ENCODE measurements around the gene METAP2.

Gene METAP2

GRCh38 chr12:95548056-95548538, 74.1 kb downstream of the METAP2 start (continued):
- TF ChIP-seq ZNF26 (tag by site-specific recombination; IDR thresholded peaks at IDR 0.05) (no peak), WT1 (tag by site-specific recombination; IDR thresholded peaks at IDR 0.05) (0 out of 2 replicates have a peak, but pooled peaks have one; percentile 20), ZSCAN18 (tag by site-specific recombination; IDR thresholded peaks at IDR 0.05) (no peak), ZNF335 (tag by site-specific recombination; conservative IDR thresholded peaks at IDR 0.05) (peak; percentile 93), ZNF19 (tag by site-specific recombination; IDR thresholded peaks at IDR 0.05; ENCODE audit: low read depth) (no peak), REPIN1 (tag by site-specific recombination; IDR thresholded peaks at IDR 0.05; ENCODE audit: low read depth) (0 out of 2 replicates have a peak, but pooled peaks have one; percentile 62), ZSCAN5A (tag by site-specific recombination; IDR thresholded peaks at IDR 0.05) (no peak), ZNF2 (tag by site-specific recombination; IDR thresholded peaks at IDR 0.05) (peak; percentile 51; the same call in 1 of the 2 replicates), REST (tag by site-specific recombination; IDR thresholded peaks at IDR 0.05) (no peak; the same call in 1 of the 2 replicates), ZNF423 (tag by site-specific recombination; IDR thresholded peaks at IDR 0.05) (no peak), EGR2 (tag by site-specific recombination; IDR thresholded peaks at IDR 0.05; ENCODE audit: low read depth) (0 out of 2 replicates have a peak, but pooled peaks have one; percentile 6), ZNF433 (tag by site-specific recombination; IDR thresholded peaks at IDR 0.05; ENCODE audit: low read depth) (no peak), TRIM28 (IDR thresholded peaks at IDR 0.05; ENCODE audit: borderline replicate concordance, low read length) (no peak), ZNF211 (tag by site-specific recombination; IDR thresholded peaks at IDR 0.05; ENCODE audit: low read depth) (no peak), ZBTB44 (tag by site-specific recombination; IDR thresholded peaks at IDR 0.05) (no peak), ZNF248 (tag by site-specific recombination; IDR thresholded peaks at IDR 0.05) (no peak), MEIS1 (CRISPR knock-in tag; IDR thresholded peaks at IDR 0.05; ENCODE audit: borderline replicate concordance) (no peak), ZNF677 (tag by site-specific recombination; IDR thresholded peaks at IDR 0.05) (no peak), ZNF529 (tag by site-specific recombination; IDR thresholded peaks at IDR 0.05; ENCODE audit: insufficient replicate concordance) (no peak), ZNF600 (tag by site-specific recombination; IDR thresholded peaks at IDR 0.05) (peak; percentile 82), ZNF558 (tag by site-specific recombination; IDR thresholded peaks at IDR 0.05) (no peak), ZNF514 (tag by site-specific recombination; IDR thresholded peaks at IDR 0.05) (no peak), KLF17 (tag by site-specific recombination; IDR thresholded peaks at IDR 0.05) (no peak; the same call in 1 of the 2 replicates), ZNF645 (tag by site-specific recombination; IDR thresholded peaks at IDR 0.05) (0 out of 2 replicates have a peak, but pooled peaks have one; percentile 58), GLIS2 (tag by site-specific recombination; IDR thresholded peaks at IDR 0.05) (no peak), OVOL3 (tag by site-specific recombination; IDR thresholded peaks at IDR 0.05) (no peak), GLI2 (tag by site-specific recombination; IDR thresholded peaks at IDR 0.05; ENCODE audit: borderline replicate concordance, low read depth) (no peak), ZNF324 (tag by site-specific recombination; IDR thresholded peaks at IDR 0.05) (no peak)

All from HEK293 (cell line).